Duodenal mucosa (tissue), 2 donors: ENCODE measurements around the gene TRAPPC14.
"Not testable (repeated sequence)": the region's sequence is repeated elsewhere in the genome, so short reads cannot be mapped to it uniquely, and the experiment has no call there.

Source experiments
- H3K27ac ChIP-seq: one replicate; pipeline ENCODE4 v1.7.0; 2013; ENCODE audit warnings: low read depth, low read length
- H3K27me3 ChIP-seq, 2 donors: one replicate each; pipeline ENCODE4 v1.7.0; 2013; ENCODE audit warnings: low read length in 2 of 2, control low read depth in 1 of 2; ENCODE audit not compliant: insufficient read depth in 2 of 2, control insufficient read depth in 1 of 2
- H3K36me3 ChIP-seq, 2 donors: one replicate each; pipeline ENCODE4 v1.7.0; 2013; ENCODE audit warnings: low read length in 2 of 2, control low read depth in 1 of 2; ENCODE audit not compliant: insufficient read depth in 2 of 2, control insufficient read depth in 1 of 2
- H3K4me1 ChIP-seq, 2 donors: one replicate each; pipeline ENCODE4 v1.7.0; 2013; ENCODE audit warnings: low read length in 2 of 2, control low read depth in 1 of 2; ENCODE audit not compliant: insufficient read depth in 2 of 2, control insufficient read depth in 1 of 2
- H3K4me3 ChIP-seq, 2 donors: one replicate each; pipeline ENCODE4 v1.7.0; 2013; ENCODE audit warnings: low read length in 2 of 2, low read depth in 1 of 2
- H3K9ac ChIP-seq, 2 donors: one replicate each; pipeline ENCODE4 v1.7.0; 2013; ENCODE audit warnings: low read length in 2 of 2, low read depth in 1 of 2
- H3K9me3 ChIP-seq, 2 donors: one replicate each; pipeline ENCODE4 v1.7.0; 2013; ENCODE audit warnings: low read length in 2 of 2, control low read depth in 1 of 2; ENCODE audit not compliant: control insufficient read depth in 1 of 2

Gene TRAPPC14

DNA sequence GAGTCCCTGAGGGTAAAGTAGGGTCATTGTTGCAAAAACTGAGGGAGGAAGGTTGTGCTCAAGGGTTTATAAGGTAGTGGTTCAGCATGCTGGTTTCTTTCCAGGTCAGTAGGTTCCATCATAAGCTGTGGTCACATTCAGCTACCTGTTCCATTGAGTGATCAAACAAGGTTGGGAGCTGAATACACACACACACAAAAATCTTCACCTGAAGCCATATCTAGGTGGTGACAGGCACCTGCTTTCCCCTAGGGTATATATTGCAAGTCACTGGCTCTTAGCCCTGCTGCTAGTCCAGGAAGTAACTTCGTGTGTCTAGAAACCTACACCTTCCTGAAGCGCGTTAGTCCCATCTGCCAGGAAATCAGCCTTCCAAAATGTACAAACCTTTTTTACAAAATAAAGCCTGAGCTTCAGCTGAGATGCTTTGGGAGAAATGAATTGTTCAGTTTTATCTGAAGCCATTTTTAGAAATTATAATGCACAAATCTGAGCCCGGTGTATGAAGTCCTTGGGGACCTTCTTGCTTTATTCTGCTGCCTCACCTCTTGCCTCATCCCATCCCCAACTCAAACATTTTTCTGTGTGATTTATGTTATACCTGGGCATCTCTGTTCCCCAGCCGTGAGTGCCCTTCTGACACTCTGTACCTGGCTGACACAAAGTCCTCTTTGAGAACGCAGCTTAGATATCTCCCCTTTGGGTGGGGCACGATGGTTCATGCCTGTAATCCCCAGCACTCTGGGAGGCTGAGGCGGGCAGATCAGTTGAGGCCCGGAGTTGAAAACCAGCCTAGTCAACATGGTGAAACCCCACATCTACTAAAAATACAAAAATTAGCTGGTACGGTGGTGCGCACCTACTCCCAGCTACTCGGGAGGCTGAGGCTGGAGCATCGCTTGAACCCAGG lies 20.4 kb downstream of the TRAPPC14 start:
- Histone ChIP-seq H3K27me3 (no peaks in the 10 kb centered on the region), H3K9me3 (no peaks in the 10 kb centered on the region), H3K36me3 (no peaks in the 10 kb centered on the region), H3K27ac (no peak overlapping the region), H3K4me1 (peaks cover 14 to 16% of the 10 kb centered on the region in 2 donors), H3K4me3 (no peak overlapping the region), H3K9ac (no peak overlapping the region)

DNA sequence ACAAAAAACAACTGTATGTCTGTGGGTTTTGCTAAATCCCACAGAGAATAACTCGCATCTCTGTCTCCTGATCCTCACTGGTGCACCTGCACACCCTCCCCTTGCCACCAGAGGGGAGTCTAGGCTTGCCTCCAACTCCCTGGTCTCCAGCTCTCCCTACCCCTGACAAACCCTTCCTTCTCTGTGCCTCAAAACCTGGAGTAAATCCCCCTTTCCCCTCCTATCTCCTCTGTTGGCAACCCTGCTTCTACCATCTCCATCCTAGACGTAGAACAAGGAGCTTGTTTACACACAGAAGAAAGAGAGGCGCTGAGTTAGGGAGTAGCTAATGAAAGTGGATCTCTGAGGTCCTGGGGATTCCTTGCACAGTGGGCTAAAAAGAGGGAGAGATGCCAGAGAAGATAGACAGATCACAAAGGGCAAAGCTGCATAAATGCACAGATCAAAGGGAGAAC lies 25.8 kb downstream of the TRAPPC14 start:
- Histone ChIP-seq H3K4me3 (no peak overlapping the region), H3K4me1 (peaks cover 11 to 30% of the 10 kb centered on the region in 2 donors), H3K27ac (no peak overlapping the region), H3K9ac (no peak overlapping the region), H3K36me3 (no peaks in the 10 kb centered on the region), H3K27me3 (no peaks in the 10 kb centered on the region), H3K9me3 (no peaks in the 10 kb centered on the region)

DNA sequence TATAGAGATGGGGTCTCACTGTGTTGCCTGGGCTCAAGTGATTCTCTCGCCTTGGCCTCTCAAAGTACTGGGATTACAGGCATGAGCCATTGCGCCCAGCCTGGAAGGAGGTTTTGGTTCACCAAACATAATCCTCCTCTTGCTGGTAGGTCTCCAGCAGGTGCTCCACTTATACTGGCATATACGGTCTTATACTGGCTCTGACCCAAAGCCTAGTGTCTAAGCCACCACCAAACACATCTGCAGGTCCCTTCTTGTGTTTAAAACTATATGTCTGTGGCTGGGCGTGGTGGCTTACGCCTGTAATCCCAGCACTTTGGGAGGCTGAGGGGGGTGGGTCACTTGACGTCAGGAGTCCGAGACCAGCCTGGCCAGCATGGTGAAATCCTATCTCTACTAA lies 26.4 kb downstream of the TRAPPC14 start:
- Histone ChIP-seq H3K27me3 (no peaks in the 10 kb centered on the region), H3K4me1 (peaks cover 10 to 30% of the 10 kb centered on the region in 2 donors), H3K27ac (no peak overlapping the region), H3K9me3 (no peaks in the 10 kb centered on the region), H3K36me3 (no peaks in the 10 kb centered on the region), H3K4me3 (peak overlapping the region in 1 of 2 donors; percentile 28), H3K9ac (peak overlapping the region in 1 of 2 donors; percentile 38)

DNA sequence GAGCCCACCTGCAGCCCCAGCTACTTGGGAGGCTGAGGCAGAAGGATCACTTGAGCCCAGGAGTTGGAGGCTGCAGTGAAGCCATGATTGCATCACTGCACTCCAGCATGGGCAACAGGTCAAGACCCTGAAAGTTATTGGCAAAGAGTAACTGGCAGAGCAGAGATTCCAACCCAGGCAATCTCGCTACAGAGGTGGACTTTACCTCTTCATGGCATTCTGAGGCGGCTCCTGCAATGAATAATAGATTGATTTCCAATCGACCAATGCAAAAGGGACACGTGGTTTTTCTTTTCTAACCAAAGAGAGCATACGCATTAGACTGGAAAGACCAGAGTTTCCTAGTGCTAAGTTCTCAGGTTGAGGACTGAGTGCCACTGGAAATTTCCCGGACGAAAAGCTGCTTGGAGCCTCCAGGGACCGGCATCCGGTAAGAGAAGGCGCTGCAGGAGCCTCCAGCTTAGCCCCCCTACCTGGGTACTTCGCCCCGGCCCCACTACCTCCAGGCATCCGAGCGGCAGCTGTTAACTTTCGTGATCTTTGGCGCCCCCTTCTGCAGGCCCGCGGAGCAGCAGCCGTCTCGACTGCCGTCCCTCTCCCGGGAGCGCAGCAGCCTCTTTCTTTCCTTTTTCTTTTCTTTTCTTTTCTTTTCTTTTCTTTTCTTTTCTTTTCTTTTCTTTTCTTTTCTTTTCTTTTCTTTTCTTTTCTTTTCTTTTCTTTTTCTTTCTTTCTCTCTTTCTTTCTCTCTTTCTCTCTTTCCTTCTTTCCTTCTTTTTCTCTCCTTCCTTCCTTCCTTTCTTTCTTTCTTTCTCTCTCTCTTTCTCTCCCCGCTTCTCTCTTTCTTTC lies 27.7 kb downstream of the TRAPPC14 start:
- peaks cover 10 to 30% of the 10 kb centered on the region in 2 donors for H3K4me1 ChIP-seq
- H3K9me3 ChIP-seq, result no peaks in the 10 kb centered on the region
- H3K27ac ChIP-seq, result peak overlapping the region; percentile 43
- H3K4me3 ChIP-seq, result peak overlapping the region in 1 of 2 donors; percentile 61
- H3K9ac ChIP-seq, result peak overlapping the region; percentile 49 to 64
- no peaks in the 10 kb centered on the region for H3K27me3 ChIP-seq
- no peaks in the 10 kb centered on the region for H3K36me3 ChIP-seq

DNA sequence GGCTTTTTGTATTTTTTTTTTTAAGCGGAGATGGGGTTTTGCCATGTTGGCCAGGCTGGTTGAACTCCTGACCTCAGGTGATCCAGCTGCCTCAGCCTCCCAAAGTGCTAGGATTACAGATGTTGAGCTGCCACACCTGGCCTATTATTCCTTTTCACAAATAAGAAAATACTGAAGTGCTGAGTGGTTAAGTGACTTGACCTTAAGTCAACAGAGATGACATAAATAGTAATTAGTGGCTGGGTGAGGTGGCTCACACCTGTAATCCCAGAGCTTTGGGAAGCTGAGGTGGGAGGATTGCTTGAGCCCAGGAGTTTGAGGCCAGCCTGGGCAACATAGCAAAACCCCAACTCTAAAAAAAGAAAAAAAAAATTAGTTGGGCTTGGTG lies 28.3 kb downstream of the TRAPPC14 start:
- peaks cover 13 to 34% of the 10 kb centered on the region in 2 donors for H3K4me1 ChIP-seq

DNA sequence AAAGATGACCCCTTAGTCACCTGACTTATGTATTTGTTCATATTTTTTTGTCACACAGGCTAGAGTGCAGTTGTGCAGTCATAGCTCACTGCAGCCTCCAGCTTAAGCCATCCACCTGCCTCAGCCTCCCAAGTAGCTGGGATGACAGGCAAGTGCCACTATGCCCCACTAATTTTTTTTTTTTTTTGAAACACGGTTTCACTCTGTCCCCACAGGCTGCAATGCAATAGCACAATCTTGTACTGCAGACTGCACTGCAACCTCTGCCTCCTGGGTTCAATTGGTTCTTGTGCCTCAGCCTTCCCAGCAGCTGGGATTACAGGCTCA lies 29.9 kb downstream of the TRAPPC14 start:
- peak overlapping the region; percentile 96 to 98 for H3K9ac ChIP-seq
- H3K9me3 ChIP-seq, result no peaks in the 10 kb centered on the region
- no peak overlapping the region for H3K27ac ChIP-seq
- H3K4me1 ChIP-seq, result peaks cover 24 to 45% of the 10 kb centered on the region in 2 donors
- H3K4me3 ChIP-seq, result peak overlapping the region in 1 of 2 donors; percentile 98
- no peaks in the 10 kb centered on the region for H3K36me3 ChIP-seq
- H3K27me3 ChIP-seq, result no peaks in the 10 kb centered on the region

More for the DNA sequence above, 28.3 kb downstream of the TRAPPC14 start:
- not testable (repeated sequence) for H3K27me3 ChIP-seq, H3K9me3 ChIP-seq, H3K4me3 ChIP-seq, H3K36me3 ChIP-seq
- peak overlapping the region in 1 of 2 donors; percentile 49 for H3K9ac ChIP-seq
- H3K27ac ChIP-seq, result peak overlapping the region; percentile 37

DNA sequence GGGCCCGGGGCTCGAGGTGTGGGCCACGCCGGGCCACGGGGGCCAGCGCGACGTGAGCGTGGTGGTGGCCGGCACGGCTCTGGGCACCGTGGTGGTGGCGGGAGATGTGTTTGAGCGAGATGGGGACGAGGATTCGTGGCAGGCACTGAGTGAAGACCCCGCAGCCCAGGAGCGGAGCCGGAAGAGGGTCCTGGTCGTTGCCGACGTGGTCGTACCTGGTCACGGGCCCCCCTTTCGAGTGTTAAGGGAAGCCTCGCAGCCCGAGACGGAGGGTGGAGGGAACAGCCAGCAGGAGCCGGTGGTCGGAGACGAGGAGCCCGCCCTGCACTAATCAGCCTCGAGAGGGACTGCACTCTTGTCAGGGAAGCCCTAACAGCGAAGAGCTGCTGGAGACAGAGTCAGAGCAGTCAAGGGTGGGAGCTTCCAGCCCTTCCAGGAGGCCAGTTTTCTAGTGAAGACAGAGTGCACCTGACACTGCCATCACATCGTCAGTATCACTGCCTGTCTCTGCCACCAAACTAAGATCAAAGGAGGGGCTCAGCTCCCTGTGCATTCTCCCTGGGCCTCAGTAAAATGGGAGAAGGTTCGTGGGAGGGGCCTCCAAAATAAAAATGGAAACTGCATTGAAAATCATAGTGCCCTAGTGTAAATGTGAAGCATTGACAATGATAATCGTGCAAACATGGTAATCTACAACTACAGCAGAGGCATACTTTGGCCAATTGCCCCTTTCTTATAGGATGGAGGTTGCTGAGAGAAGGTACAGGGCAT lies 30.5 kb downstream of the TRAPPC14 start:
- Histone ChIP-seq H3K27ac (no peak overlapping the region), H3K4me1 (peaks cover 24 to 45% of the 10 kb centered on the region in 2 donors), H3K9me3 (no peaks in the 10 kb centered on the region), H3K27me3 (no peaks in the 10 kb centered on the region), H3K36me3 (no peaks in the 10 kb centered on the region), H3K4me3 (peak overlapping the region; percentile 95 to 98), H3K9ac (peak overlapping the region; percentile 96 to 98)

DNA sequence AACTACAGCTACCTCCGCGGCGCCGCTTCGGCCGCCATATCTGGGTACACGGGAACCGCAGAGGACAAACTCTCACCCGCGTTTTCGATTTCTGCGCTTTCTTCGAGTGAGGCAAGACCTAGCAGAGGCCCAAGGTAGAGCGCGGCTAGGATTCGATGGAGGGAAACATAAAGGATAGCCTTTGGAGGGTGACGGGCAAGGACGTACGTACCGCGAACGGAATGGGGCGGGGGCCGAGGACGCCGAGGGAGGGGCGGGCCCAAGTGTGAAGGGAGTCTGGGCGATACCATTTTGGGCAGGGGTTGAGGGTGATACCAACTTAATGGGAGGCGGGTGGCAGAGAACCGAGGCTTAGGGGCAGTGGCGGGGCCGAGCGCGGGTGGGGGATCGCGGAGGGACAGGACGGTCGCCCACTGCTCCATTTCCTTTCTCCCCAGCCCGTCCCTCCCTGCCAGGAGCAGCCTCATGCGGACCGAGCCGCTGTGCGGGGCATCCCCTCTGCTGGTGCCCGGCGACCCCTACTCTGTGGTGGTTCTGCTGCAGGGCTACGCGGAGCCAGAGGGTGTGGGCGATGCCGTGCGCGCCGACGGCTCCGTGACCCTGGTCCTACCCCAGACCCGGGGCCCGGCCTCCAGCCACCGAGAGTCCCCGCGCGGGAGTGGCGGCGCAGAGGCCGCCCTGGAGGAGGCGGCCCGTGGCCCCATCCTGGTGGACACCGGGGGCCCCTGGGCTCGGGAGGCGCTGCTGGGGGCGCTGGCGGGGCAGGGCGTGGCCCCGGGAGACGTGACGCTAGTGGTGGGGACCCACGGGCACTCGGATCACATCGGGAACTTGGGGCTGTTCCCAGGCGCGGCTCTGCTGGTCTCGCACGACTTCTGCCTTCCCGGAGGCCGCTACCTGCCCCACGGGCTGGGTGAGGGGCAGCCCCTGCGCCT lies 31.3 kb downstream of the TRAPPC14 start, which contains the start of gene MBLAC1:
MBLAC1 (plus strand) TSS at position 37 of the 935 bp plus-strand sequence; CDS start at position 466, 429 bp downstream.
- Histone ChIP-seq H3K4me3 (peak within 1 kb of the TSS; percentile 95 to 98), H3K9ac (peak within 1 kb of the TSS; percentile 96 to 98), H3K27ac (peak within 1 kb of the TSS; percentile 99), H3K36me3 (no peaks in the 10 kb centered on the region), H3K4me1 (peaks cover 32 to 46% of the 10 kb centered on the region in 2 donors), H3K9me3 (no peaks in the 10 kb centered on the region), H3K27me3 (no peaks in the 10 kb centered on the region)
